Transverse colon (tissue), 4 donors: ENCODE measurements around the gene VAV2.

ENCODE experiments used
- POLR2A ChIP-seq: fragments of 450-650 bp; IDR thresholded peaks from one replicate; pipeline ENCODE4 v1.6.1; 2016; ENCODE audit warnings: antibody characterized with exemption, mild to moderate bottlenecking, moderate library complexity
- POLR2AphosphoS5 ChIP-seq, 3 donors: sonication (generic); formaldehyde crosslinking; IDR thresholded peaks; one replicate each; pipeline ENCODE4 v1.6.1; 2016; ENCODE audit warnings: antibody characterized with exemption in 3 of 3
- TF ChIP-seq, protein P1 (sequence below), 5 experiments: fragments of 200-600 bp in 3 of 5; fragments of 450-650 bp in 2 of 5; sonication (generic) in 3 of 5; IDR thresholded peaks; 1 replicate in 2 of 5; 2 replicates in 3 of 5; pipeline ENCODE4 v1.5.1; 2016 to 2017; ENCODE audit warnings: antibody characterized with exemption in 5 of 5, inconsistent platforms in 3 of 5, mild to moderate bottlenecking in 2 of 5, moderate library complexity in 1 of 5

DNA sequence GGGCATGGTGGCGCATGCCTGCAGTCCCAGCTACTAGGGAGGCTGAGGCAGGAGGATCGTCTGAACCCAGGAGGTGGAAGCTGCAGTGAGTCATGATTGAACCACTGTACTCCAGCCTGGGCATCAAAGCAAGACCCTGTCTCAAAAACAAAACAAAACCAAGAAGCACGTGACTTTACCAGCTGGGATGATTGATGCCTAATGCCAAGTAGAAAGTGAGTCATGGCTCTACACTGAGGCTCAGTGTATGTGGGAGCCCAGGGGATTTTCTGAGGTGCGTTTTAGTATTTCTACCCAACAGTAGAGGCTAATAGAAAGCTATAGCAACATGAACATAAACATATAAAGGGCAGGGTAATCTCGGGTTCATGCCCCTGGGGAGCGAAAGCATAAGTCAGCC, 19.3 kb upstream of the VAV2 start:
- TF ChIP-seq, protein P1, sequence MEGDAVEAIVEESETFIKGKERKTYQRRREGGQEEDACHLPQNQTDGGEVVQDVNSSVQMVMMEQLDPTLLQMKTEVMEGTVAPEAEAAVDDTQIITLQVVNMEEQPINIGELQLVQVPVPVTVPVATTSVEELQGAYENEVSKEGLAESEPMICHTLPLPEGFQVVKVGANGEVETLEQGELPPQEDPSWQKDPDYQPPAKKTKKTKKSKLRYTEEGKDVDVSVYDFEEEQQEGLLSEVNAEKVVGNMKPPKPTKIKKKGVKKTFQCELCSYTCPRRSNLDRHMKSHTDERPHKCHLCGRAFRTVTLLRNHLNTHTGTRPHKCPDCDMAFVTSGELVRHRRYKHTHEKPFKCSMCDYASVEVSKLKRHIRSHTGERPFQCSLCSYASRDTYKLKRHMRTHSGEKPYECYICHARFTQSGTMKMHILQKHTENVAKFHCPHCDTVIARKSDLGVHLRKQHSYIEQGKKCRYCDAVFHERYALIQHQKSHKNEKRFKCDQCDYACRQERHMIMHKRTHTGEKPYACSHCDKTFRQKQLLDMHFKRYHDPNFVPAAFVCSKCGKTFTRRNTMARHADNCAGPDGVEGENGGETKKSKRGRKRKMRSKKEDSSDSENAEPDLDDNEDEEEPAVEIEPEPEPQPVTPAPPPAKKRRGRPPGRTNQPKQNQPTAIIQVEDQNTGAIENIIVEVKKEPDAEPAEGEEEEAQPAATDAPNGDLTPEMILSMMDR (IDR thresholded peaks at IDR 0.05), result no peak
- TF ChIP-seq POLR2A (no peak), POLR2AphosphoS5 (IDR thresholded peaks at IDR 0.05) (no peak)
